Mucosa of descending colon (tissue), 3 donors: ENCODE measurements around the gene KLHL22. TPM values are rescaled to one million over a fixed set of nuclear protein-coding genes. Genes with fewer than 3 reads are reported as not detected.
A peak's percentile ranks its signal among the peaks of the same experiment; 100 is the strongest.

Source experiments
- ATAC-seq: fragments of 200-7000 bp; cut with Tn5 transposase; one replicate; pipeline ENCODE4 v1.9.1; 2020; ENCODE audit warnings: mild to moderate bottlenecking, moderate library complexity
- DNase-seq, 3 donors: peaks; one replicate each; pipeline ENCODE4 v3.0.0-alpha.2; 2020
- H3K36me3 ChIP-seq: fragments of 200-600 bp; one replicate; pipeline ENCODE4 v1.8.0; 2021; ENCODE audit warnings: low read depth, mild to moderate bottlenecking
- H3K4me1 ChIP-seq: fragments of 200-600 bp; one replicate; pipeline ENCODE4 v1.8.0; 2021; ENCODE audit warnings: low read depth, mild to moderate bottlenecking
- H3K4me3 ChIP-seq: fragments of 200-600 bp; one replicate; pipeline ENCODE4 v1.8.0; 2021; ENCODE audit warnings: mild to moderate bottlenecking
- H3K9me3 ChIP-seq: fragments of 200-600 bp; one replicate; pipeline ENCODE4 v1.8.0; 2021; ENCODE audit warnings: mild to moderate bottlenecking
- intact Hi-C, 2 donors: fragments of 100-400 bp; cut with DNase I in 1 of 2; cut with micrococcal nuclease in 1 of 2; formaldehyde crosslinking; loops; one replicate each; pipeline versions ENCODE4 v1.11.0 to v1.11.1; 2022; cut with DNase I, micrococcal nuclease
- total RNA-seq, 3 donors: library from RNA; stranded (reverse); fragmentation: NEBNext Ultra II Directional in 2 of 3; extraction: Animal tissue kit (Norgen Biotek cat#: 25700) in 2 of 3; gene quantifications; one replicate each; pipeline versions ENCODE4 v1.2.1 to v1.2.4, GENCODE V29; 2021 to 2023
- TF ChIP-seq, protein P1 (sequence below): fragments of 200-600 bp; IDR thresholded peaks from one replicate; pipeline ENCODE4 v1.8.0; 2022; ENCODE audit warnings: antibody characterized with exemption, mild to moderate bottlenecking
- donor health status: DM: no; HTN: no; CAD: no; lungs with moderate emphysema.
- donor health status: DM: no; HTN: no; CAD: no.
- donor health status: DM: no; HTN: yes; CAD: no.

Gene KLHL22
- total RNA-seq, 3 donors from 2014 or later: 9.5 to 24.1 (median 14.7) TPM

DNA sequence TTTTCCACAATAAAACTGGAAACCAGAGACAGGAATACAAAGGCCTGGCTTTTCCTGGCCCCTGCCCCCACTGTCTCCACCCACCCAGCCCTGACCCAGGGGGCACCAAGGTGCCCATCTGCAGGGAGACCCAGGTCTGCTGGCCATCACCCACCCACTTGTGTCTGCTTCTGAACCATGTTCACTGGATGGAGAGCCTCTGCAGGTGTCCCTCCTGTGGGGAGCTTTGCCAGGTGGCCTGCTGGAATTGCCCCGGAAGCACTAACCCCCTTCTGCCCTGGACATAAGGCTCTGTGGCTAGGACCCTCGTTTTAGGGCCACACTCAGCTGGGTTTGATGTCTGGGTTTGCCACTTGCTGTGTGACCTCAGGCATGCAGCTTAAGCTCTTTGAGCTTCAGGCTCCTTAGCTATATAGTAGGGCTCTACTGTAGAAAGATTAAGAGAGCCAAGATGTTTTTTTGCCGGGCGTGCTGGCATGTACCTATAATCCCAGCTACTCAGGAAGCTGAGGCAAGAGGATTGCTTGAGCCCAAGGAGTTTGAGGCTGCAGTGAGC, 61.8 kb downstream of the KLHL22 start:
- ATAC-seq (no peak), DNase-seq (peak in 1 of 3 donors; percentile 8)
- TF ChIP-seq, protein P1, sequence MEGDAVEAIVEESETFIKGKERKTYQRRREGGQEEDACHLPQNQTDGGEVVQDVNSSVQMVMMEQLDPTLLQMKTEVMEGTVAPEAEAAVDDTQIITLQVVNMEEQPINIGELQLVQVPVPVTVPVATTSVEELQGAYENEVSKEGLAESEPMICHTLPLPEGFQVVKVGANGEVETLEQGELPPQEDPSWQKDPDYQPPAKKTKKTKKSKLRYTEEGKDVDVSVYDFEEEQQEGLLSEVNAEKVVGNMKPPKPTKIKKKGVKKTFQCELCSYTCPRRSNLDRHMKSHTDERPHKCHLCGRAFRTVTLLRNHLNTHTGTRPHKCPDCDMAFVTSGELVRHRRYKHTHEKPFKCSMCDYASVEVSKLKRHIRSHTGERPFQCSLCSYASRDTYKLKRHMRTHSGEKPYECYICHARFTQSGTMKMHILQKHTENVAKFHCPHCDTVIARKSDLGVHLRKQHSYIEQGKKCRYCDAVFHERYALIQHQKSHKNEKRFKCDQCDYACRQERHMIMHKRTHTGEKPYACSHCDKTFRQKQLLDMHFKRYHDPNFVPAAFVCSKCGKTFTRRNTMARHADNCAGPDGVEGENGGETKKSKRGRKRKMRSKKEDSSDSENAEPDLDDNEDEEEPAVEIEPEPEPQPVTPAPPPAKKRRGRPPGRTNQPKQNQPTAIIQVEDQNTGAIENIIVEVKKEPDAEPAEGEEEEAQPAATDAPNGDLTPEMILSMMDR: no peak
- Histone ChIP-seq H3K4me3 (no peak overlapping the region), H3K36me3 (no peaks in the 10 kb centered on the region), H3K9me3 (no peaks in the 10 kb centered on the region), H3K4me1 (peaks cover 37% of the 10 kb centered on the region)
- intact Hi-C loops: no loop called here

DNA sequence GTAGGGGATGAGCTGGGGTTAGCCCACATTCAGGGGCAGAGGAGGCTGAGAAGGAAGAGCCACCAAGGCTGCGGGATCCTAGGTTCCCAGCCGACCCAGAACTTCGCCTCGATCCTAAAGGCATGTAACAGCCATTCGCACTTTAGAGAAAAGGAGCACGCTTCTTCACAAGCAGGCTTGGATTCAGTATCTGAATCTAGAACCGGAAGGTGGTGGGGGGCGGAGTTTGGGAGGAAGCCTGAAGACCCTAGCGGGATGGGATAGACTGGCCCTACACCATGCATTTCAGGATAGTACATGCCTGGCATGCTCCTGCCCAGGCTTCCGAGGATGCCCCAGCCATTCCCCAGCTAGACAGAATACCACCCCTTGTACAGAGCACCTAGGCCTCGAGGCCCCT, 62.4 kb downstream of the KLHL22 start:
- peak in 1 of 3 donors; percentile 16 for DNase-seq
- Histone ChIP-seq H3K36me3 (no peaks in the 10 kb centered on the region), H3K4me3 (no peak overlapping the region), H3K4me1 (peaks cover 37% of the 10 kb centered on the region), H3K9me3 (no peaks in the 10 kb centered on the region)
- TF ChIP-seq, protein P1: no peak
- no peak for ATAC-seq
- intact Hi-C loops: no loop called here

DNA sequence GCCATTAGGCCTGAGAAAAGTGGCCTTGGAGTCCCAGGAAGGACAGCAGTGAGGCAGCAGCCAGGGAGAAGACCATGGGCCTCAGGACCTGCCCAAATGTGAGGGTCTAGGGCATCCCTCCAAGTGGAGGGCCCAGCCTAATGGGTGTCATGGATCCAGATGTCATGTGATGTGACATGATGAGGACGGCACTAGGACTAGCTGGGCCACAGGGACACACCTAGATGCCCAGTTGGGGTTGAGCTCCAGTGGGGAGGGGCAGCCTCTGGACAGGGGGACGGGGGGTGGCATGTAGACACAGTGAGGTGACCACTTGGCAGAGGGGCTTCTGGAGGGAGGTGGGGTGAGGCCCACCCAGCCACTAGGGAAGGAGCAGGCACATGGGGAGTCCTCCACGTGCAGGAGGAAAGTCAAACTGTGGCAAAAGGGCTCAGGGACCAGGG, 63.3 kb downstream of the KLHL22 start:
- Histone ChIP-seq H3K9me3 (no peaks in the 10 kb centered on the region), H3K4me3 (no peak overlapping the region), H3K36me3 (no peaks in the 10 kb centered on the region), H3K4me1 (peaks cover 36% of the 10 kb centered on the region)
- no peak for DNase-seq
- TF ChIP-seq, protein P1: no peak
- no peak for ATAC-seq
- intact Hi-C loops: no loop called here

DNA sequence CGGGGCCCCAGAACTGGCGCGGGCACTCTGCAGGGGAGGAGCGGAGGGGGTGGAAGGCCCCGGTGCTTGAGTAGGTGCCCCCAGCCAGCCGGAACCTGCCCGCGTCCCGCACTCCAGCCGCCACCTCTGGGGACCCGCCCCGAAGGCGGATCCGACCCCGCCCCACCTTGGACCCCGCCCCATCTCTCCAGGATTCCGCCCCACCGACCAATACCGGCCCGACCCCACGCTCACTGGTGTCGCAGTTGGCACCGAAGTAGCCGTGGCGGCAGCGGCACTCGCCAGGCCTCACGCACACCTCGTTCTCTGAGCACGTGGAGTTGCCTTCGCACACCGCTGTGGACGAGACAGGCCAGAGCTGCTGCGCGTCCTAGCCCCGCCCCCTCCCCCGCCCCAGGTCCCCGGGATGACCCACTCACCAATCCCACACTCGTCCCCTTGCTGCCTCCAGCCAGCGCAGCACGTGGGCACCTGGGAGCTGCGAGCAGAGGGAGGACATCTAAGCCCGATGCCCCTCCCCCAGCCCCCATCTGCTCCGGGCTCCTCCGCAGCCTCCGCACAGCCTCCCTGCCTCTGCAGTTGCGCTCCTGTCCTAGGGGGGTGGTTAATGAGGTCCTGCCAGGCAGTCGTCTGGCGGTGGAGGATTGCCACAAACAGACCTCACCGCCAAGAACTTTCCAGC, 63.9 kb downstream of the KLHL22 start:
- no peak overlapping the region for H3K4me3 ChIP-seq

DNA sequence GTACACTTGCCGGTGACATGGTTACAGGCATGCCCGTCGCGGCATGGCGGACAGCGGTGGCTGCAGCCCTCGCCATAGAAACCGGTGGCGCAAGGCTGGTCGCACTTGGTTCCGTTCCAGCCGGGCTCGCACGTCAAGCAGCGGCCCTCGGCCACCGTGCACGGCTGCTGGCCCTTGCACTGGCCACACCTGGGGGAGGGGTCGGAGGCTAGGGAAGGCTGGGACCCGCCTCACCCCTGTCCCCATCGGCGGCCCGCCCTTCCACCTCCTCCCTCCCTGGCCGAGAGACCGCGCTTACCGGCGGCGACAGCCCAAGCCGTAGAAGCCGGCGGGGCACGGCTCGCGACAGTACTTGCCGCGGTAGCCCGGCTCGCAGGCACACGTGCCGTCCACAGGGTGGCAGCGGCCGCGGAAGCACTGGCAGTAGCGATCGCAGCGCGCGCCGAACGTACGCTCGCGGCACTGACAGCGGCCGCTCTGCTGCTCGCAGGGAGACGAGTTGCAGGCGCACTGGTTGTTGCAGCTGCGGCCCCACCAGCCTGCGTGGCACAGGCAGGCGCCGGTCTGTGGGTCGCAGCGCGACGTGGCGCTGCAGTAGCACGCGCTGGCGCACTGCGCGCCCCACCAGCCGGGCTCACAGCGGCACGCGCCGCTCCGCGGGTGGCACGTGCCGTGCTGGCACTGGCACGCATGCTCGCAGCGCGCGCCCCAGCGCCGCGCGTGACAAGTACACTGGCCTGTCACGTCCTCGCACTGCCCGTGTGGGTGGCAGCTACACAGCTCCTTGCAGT, 64.7 kb downstream of the KLHL22 start:
- TF ChIP-seq, protein P1: no peak
- intact Hi-C loops: no loop called here
- Histone ChIP-seq H3K36me3 (no peaks in the 10 kb centered on the region), H3K4me1 (peaks cover 29% of the 10 kb centered on the region), H3K9me3 (no peaks in the 10 kb centered on the region), H3K4me3 (no peak overlapping the region)
- ATAC-seq (peak; percentile 81), DNase-seq (peak; percentile 52 to 68 (median 66))

More for the DNA sequence above, 63.9 kb downstream of the KLHL22 start:
- intact Hi-C loops: no loop called here
- H3K4me1 ChIP-seq: peaks cover 31% of the 10 kb centered on the region
- H3K9me3 ChIP-seq: no peaks in the 10 kb centered on the region
- H3K36me3 ChIP-seq: no peaks in the 10 kb centered on the region
- DNase-seq (peak in 1 of 3 donors; percentile 55), ATAC-seq (no peak)
- TF ChIP-seq, protein P1: no peak
